GM23248 (cell line): Measurements from ENCODE around the gene ZNF384.

Experiments
- EZH2 ChIP-seq: fragments of 200-600 bp; sonication (generic); IDR thresholded peaks from 2 replicates; pipeline ENCODE4 v1.6.1; 2018; ENCODE audit warnings: antibody characterized with exemption, mild to moderate bottlenecking; ENCODE audit not compliant: insufficient read depth, poor library complexity, severe bottlenecking
- EZH2phosphoT487 ChIP-seq: fragments of 200-600 bp; sonication (generic); IDR thresholded peaks from 2 replicates; pipeline ENCODE4 v1.6.1; 2018; ENCODE audit warnings: antibody characterized with exemption, moderate library complexity, mild to moderate bottlenecking, low read depth; ENCODE audit not compliant: insufficient read depth

- no peak for TF ChIP-seq EZH2
- no peak for TF ChIP-seq EZH2phosphoT487
These were observed 35.2 kb upstream of the ZNF384 start for GRCh38 chr12:6724409-6724797.
